Stimulated activated CD8-positive, alpha-beta memory T cell treated with anti-CD3 and anti-CD28 coated beads, Interleukin-15, amount 100 ng/mL, for 4 hours (primary cell): ENCODE data around the gene BID.

ENCODE experiments used
- DNase-seq, 2 donors: peaks; one replicate each; pipeline ENCODE4 v3.0.0-alpha.2; 2020; ENCODE audit warnings: low read depth in 2 of 2

The BID gene

GRCh38 chr22:17774206-17774925, at the start of gene BID:
Gene BID (minus strand): TSS chr22:17774469. CDS start chr22:17750116, 24,353 bp downstream.
- DNase-seq, result no peak

- DNase-seq, result no peak
Measured at GRCh38 chr22:17823964-17824363, 49.7 kb upstream of the BID start.

- no peak for DNase-seq
Measured at GRCh38 chr22:17823226-17823625, 49.0 kb upstream of the BID start.

GRCh38 chr22:17822087-17822486, 47.8 kb upstream of the BID start:
- no peak for DNase-seq

- DNase-seq, result no peak
Measured at GRCh38 chr22:17820879-17821439, 46.7 kb upstream of the BID start.

- DNase-seq, result no peak
Measured at GRCh38 chr22:17818649-17819048, 44.4 kb upstream of the BID start.

GRCh38 chr22:17818180-17818579, 43.9 kb upstream of the BID start:
- DNase-seq, result no peak

- no peak for DNase-seq
Measured at GRCh38 chr22:17817511-17818065, 43.3 kb upstream of the BID start.

GRCh38 chr22:17817079-17817478, 42.8 kb upstream of the BID start:
- no peak for DNase-seq

- DNase-seq, result no peak
Measured at GRCh38 chr22:17816649-17817048, 42.4 kb upstream of the BID start.

GRCh38 chr22:17815703-17816254, 41.5 kb upstream of the BID start:
- no peak for DNase-seq

GRCh38 chr22:17814830-17815229, 40.6 kb upstream of the BID start:
- DNase-seq, result no peak

GRCh38 chr22:17814084-17814483, 39.8 kb upstream of the BID start:
- DNase-seq, result no peak

- DNase-seq, result no peak
Measured at GRCh38 chr22:17811119-17811518, 36.9 kb upstream of the BID start.

GRCh38 chr22:17810570-17811116, 36.4 kb upstream of the BID start:
- no peak for DNase-seq

- no peak for DNase-seq
Measured at GRCh38 chr22:17808693-17809403, 34.6 kb upstream of the BID start.

GRCh38 chr22:17807578-17808410, 33.5 kb upstream of the BID start:
- DNase-seq, result no peak

GRCh38 chr22:17807086-17807485, 32.8 kb upstream of the BID start:
- no peak for DNase-seq

GRCh38 chr22:17806437-17806836, 32.2 kb upstream of the BID start:
- no peak for DNase-seq

GRCh38 chr22:17804331-17805080, 30.2 kb upstream of the BID start:
- no peak for DNase-seq
